ENCODE data around the gene PYGM. TPM values are rescaled to one million over a fixed set of nuclear protein-coding genes. Genes with fewer than 3 reads are reported as not detected.

Gene PYGM
- total and polyA plus RNA-seq, 2 donors (not counting 3 experiments of a cell fraction or from before 2014, with no cell fraction given): 0.10 to 0.62 TPM

- dilution Hi-C loops (cut with MboI; ENCODE audit: extremely low pct_ligation_motif_present, low sequenced_read_pairs) (no loop called here), intact Hi-C loops (cut with micrococcal nuclease) (loop anchor here (2.0 kb wide), 1 partner anchor 14 kb away; no protein-coding TSS in a partner anchor)
- no peaks in the 10 kb centered on the region for H3K9me3 ChIP-seq (replicated peaks; ENCODE audit: control insufficient read depth, insufficient read depth, low read length)
- TF ChIP-seq EZH2 (IDR thresholded peaks at IDR 0.05; ENCODE audit: borderline replicate concordance, low read depth, low read length, severe bottlenecking) (no peak), MAX (IDR thresholded peaks at IDR 0.05; ENCODE audit: insufficient read depth, insufficient read length) (no peak), POLR2A (IDR thresholded peaks at IDR 0.05; ENCODE audit: low read depth, low read length) (no peak), POLR2AphosphoS5 (IDR thresholded peaks at IDR 0.05; ENCODE audit: insufficient read depth, low read depth, low read length) (no peak), MYC (IDR thresholded peaks at IDR 0.05; ENCODE audit: low read depth, low read length) (no peak), JUN (IDR thresholded peaks at IDR 0.05; ENCODE audit: borderline replicate concordance, insufficient read depth, insufficient read length, low read depth) (no peak), GATA2 (IDR thresholded peaks at IDR 0.05; ENCODE audit: insufficient read depth, insufficient read length, low read depth, low read length) (no peak), FOS (IDR thresholded peaks at IDR 0.05; ENCODE audit: borderline replicate concordance, insufficient read depth, low read length) (no peak), CTCF (IDR thresholded peaks at IDR 0.05; ENCODE audit: extremely low read depth in 1 of 2, insufficient read depth in 1 of 2, low read depth in 1 of 2, low read length in 2 of 2) (no peak)
- no peak overlapping the region for H3K4me3 ChIP-seq (replicated peaks in 1 of 3; ENCODE audit: insufficient read depth in 1 of 3, low read depth in 1 of 3, low read length in 3 of 3)
- DNase-seq (ENCODE audit: low read depth, low spot score) (no peak), FAIRE-seq (no peak)
- BruUV-seq (replicated peaks): no TSS peak
- ChIA-PET CTCF (interaction anchor here (0.6 to 3.6 kb wide), 9 partner anchors 13 to 500 kb away, joined by 3 to 32 read pairs (median 4); partner anchors contain the start of genes CDC42BPG and SF1), POLR2A (interaction anchor here (0.8 to 1.2 kb wide), 2 partner anchors 9 to 77 kb away, joined by 3 read pairs; no protein-coding TSS in a partner anchor)
- H3K9ac ChIP-seq (replicated peaks; ENCODE audit: extremely low read depth, insufficient read depth, low read length): no peak overlapping the region
- peaks cover 2 to 22% of the 10 kb centered on the region in 2 experiments for H3K36me3 ChIP-seq (ENCODE audit: control insufficient read depth in 2 of 2, extremely low read depth in 1 of 2, insufficient read depth in 2 of 2, low read length in 2 of 2)
- no peak overlapping the region for H2AFZ ChIP-seq (ENCODE audit: low read depth, low read length)
- peaks cover 5% of the 10 kb centered on the region for H3K79me2 ChIP-seq (ENCODE audit: control insufficient read depth, insufficient read depth, low read length)
- H3K4me1 ChIP-seq (ENCODE audit: control insufficient read depth, extremely low read depth, insufficient read depth, low read length): peaks cover 36% of the 10 kb centered on the region
- no peaks in the 10 kb centered on the region for H4K20me1 ChIP-seq (replicated peaks; ENCODE audit: control insufficient read depth, extremely low read depth, insufficient read depth, low read length)
- no peak overlapping the region for H3K27ac ChIP-seq (ENCODE audit: insufficient read depth, low read depth, low read length)
- H3K27me3 ChIP-seq (ENCODE audit: control insufficient read depth in 2 of 2, insufficient read depth in 2 of 2, low read length in 2 of 2): no peaks in the 10 kb centered on the region
- H3K4me2 ChIP-seq (ENCODE audit: insufficient read depth, low read length): no peak overlapping the region
- no peaks in the 10 kb centered on the region for H3K9me1 ChIP-seq (replicated peaks; ENCODE audit: control insufficient read depth, extremely low read depth, insufficient read depth, low read length)
These were observed 40.8 kb upstream of the PYGM start for GRCh38 chr11:64800303-64801157.

All from endothelial cell of umbilical vein (primary cell).